ENCODE measurements around the gene NFKB2.

NFKB2 gene

DNA sequence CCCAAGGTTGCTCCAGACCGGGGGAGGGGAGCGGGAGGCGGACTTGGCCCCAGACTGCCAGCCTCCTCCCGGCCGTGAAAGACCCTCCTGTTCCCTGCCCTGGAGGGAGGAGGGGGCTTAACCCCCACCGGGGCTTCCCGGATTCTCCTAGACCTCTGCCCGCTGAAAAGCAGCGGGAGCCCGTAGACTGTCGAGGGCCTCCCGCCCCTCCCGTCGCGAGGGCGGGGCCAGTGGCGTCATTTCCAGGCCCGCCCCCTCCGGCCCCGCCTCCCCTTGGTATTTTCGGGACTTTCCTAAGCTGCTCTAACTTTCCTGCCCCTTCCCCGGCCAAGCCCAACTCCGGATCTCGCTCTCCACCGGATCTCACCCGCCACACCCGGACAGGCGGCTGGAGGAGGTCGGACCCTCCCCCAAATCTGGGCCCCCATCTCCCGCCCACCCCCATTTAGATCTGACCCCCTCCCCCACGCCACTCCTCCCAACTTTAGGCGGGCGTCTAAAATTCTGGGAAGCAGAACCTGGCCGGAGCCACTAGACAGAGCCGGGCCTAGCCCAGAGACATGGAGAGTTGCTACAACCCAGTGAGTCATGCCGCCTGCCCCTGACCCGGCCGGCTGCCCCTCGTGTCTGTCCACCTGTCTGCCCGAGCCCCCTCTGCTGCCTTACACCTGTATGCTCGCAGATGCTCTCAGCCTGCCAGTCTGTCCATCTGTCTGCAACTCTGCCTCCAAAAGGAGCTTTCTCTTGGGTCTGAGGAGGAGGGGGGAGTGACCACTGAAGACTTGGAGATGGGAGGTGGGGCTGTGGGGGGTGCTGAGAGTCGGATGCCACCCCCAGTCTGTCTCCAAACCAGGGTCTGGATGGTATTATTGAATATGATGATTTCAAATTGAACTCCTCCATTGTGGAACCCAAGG lies at the start of gene NFKB2:
Gene NFKB2 (plus strand): TSS at position 306 of the 917 bp plus-strand sequence. CDS start 255 bp downstream, at position 561.
- peak; percentile 83 for DNase-seq

DNA sequence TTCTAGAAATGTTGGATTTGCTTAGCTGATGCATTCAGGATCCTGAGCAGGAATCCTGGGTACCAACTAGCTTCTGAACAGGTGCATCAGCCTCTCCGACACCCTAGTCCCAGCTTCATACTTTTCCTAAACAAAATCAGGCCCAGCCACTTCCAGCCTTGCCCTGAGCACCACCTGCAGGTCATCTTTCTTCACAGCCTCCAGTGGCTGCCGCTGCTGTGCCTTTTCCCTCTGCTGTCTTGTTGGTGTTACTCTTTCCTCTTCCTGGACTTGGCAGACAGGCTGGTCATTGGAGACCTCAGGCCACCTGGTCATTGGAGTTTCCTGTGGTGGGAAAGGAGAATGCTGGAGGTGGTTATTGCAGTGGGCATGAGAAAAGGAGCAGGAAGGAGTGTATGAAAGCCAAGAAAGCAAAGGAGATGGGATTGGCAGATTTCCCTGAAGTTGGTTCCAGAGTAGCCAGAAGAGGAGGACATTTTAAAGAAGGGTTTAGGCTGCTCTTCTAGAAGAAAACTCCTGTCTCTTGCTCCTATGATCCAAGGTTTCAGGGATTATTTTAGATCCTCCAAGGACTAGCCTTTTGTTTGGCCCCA lies 48.2 kb upstream of the NFKB2 start:
- no peak for DNase-seq

DNA sequence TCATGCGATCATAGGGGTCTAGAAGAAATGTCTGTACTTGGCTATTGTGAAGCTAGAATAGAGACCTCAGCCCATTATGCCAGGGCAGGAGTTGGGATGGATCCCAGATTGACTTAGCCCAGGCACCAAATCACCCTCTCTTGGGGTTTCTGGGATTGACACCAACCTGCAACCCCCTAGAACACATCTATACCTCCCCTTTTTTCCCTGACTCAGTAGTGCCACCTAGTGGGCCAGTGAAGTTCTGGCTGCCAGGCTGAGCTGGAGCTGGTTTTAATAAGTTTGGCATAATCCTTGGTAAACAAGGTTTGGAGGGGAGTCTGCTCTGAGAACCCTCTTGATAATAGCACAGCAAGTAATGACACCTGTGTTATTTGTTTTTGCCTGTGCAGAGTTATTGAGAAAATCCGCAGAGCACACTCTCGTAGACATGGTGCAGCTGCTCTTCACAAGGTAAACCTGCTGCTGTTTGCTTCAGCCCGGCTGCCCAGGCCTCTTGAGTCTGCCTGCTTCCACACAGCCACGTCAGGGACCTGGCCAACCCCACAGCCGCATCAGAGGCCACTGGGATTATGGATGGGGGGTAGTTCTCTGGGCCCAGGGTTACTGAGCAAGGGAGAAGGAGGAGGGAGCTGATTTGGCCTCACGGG lies 43.3 kb upstream of the NFKB2 start:
- peak; percentile 65 for DNase-seq

DNA sequence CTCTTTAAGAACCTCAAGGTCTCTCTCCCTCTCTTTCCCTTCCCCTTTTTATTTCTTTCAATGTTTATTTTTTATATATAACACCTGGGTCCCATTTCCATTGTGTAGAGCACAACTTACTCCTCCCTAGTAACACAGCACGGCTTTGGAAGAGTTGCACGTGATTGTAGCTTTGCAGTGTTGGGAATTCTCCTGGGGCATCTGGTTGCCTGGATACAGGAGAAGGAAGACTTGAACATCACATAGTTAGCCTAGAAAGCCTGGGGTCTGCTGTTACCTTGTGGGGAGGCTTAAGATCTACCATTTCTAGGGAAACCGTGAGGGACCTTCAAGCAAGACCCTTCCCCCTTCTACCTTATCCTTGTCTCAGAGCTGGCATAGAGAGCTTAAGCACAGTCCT lies 41.1 kb upstream of the NFKB2 start:
- no peak for DNase-seq

DNA sequence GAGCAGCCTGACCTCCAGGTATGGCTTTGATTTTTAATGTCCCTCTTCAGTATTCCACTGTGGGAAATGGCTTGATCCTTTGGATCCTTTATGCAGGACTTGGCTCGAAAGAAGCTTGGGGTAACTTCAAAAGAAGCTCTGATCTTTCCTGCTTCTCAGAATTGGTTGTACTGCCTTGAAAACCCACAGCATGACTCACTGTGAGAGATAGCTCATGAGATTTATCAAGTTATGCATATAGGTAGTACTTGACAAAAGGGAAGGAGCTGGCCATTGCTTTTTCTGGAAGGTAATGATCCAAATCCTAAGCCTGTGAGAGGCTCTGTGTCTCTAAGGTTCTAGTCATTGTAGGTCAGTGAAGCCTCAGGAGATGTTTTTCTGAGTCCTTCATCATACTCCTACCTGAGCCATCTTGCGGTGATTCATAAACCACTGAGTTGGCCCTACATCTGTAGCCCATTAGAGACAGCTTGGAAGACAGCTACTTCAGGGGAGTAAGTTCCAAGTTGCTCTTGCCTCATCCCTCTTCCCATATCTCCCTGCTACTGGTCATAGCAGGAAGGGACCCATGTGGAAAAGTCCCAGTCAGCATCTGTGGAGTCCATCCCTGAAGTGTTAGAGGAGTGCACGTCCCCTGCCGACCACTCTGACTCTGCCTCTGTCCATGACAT lies 36.7 kb upstream of the NFKB2 start:
- no peak for DNase-seq

DNA sequence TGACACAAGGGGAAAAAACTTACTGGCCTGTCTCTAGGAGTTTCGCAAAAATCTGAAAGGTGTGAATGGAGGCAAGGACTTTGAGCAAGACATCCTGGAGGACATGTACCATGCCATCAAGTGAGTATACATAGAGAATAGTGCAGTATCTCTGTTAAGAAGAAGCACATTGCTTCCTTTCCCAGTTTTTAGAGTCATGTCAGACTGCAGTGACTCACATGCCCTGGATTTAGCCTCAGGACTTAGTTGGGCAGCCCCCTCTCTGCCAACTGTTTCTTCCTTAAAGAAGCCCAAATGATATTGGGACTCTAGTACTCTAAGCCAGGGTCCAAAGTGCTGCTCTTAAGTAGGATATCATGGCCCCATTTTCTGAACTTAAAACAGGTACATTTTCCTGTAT lies 28.1 kb upstream of the NFKB2 start:
- no peak for DNase-seq

DNA sequence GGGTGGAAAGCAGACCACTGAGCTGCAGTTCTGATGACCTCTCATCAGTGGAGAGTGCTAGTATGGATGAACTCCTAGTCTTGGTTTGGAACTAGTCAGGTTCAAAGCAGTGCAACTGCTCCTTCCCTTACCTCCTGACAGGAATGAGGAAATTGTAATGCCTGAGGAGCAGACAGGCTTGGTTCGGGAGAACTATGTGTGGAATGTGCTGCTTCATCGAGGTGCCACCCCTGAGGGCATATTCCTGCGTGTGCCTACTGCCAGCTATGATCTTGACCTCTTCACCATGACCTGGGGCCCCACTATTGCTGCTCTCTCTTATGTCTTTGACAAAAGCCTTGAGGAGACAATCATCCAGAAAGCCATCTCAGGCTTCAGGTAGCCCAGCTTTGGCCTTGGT lies 27.4 kb upstream of the NFKB2 start:
- no peak for DNase-seq

DNA sequence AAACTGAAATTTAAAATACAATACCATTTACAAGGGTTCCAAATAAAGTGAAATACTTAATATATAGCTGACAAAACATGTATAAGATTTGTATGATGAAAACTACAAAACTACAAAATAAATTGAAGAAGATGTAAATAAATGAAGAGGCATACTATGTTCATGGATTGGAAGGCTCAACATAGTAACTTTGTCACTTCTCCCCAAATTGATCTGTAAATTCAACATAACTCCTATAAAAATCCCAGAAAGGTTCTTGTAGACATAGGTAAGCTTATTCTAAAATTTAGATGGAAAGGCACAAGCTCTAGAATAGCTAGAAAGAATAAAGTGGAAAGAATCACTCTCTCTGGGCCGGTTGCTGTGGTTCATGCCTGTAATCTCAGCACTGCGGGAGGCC lies 24.2 kb upstream of the NFKB2 start:
- no peak for DNase-seq

DNA sequence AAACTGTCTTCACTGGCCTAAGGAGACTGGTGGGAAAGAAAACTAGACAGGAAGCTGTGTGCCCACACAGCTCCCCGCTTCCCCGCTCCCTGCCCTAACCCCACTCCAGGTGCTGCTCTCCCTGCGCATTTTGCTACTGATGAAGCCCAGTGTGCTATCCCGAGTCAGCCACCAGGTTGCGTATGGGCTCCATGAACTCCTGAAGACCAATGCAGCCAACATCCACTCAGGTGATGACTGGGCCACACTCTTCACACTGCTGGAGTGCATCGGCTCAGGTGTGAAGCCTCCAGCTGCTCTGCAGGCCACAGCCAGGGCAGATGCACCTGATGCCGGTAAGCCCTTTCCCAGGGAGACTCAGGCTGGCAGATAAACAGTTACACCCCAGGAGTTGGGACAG lies 20.3 kb upstream of the NFKB2 start:
- DNase-seq = no peak

DNA sequence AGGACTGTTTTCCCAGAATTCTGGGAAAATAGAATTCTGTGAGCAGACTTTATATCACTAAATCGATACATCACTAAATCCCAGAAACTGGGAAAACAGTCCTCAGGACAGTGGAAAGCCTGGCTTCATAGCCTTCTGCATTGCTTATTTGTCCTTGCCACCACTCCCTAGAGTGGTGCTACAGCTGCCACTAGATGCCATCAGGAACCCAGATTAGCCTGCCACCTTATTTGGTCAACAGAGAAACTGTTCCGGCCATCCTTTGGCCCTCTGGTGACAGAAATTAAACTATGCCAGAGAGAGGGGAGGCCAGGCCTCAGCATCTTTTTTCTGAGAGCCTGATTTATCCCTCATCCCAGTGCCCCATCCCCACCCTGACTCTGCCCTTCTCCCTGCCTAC lies 19.6 kb upstream of the NFKB2 start:
- no peak for DNase-seq

DNA sequence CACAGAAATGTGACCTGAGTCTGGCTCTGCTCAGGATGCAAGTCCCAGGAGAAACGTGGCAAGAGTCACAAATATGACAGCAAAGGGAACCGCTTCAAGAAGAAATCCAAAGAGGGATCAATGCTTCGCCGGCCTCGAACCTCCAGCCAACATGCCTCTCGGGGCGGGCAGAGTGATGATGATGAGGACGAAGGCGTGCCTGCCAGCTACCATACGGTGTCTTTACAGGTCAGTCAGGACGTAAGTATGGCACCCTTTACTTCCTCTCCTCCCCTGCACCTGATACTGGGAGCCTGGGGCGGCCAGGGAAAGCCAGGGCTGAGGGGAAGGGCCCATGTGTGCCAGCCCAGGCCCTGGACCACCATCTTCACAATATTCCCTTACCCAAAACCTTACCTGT lies 18.6 kb upstream of the NFKB2 start:
- no peak for DNase-seq

DNA sequence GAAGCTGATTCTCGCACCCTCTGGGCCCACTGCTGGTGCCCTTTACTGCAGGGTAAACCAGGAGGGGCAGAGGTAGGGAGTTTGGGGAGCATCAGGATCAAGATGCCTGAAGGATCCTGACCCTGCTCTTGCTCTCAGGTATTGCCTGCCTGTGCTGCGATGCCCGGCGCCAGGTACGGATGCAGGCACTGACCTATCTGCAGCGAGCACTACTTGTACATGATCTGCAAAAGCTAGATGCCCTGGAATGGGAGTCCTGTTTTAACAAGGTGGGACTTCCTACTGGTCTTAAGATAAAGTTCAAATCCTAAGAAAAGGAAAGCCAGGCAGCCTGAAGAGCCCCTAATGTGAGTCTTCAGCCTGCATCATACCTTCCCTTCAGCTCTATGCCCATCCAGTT lies 16.1 kb upstream of the NFKB2 start:
- DNase-seq = no peak

DNA sequence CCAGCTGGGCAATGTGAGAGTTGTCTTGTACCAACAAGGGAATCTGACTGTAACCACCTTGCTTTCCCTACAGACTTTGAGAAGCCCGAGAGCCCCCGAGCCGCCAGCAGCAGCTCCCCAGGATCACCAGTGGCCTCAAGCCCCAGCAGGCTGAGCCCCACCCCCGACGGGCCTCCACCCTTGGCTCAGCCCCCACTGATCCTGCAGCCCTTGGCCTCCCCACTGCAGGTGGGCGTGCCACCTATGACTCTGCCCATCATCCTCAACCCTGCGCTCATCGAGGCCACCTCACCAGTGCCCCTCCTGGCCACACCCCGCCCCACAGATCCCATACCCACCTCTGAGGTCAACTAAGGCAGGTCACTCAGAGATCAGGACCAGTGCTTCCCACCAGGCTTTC lies 13.5 kb upstream of the NFKB2 start:
- DNase-seq = no peak

DNA sequence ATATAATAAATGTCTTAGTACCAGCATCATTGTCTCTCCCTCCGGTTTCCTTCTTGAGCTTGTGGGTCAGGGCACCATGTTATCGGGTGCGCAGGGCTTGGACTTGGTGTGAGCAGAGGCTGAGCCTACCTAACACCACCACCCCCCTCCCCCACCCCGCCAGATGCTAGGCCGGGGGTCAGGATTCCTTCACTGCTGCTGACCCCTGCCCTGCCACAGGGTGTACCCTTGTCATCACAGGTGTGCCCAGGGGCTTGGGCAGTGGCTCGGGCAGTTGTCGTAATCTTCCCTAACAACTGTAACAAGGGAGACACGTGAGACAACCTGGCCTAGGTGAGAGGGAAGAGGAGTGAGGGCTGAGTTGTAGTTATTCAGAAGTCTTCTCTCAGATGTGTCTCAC lies 12.6 kb upstream of the NFKB2 start:
- DNase-seq = no peak

DNA sequence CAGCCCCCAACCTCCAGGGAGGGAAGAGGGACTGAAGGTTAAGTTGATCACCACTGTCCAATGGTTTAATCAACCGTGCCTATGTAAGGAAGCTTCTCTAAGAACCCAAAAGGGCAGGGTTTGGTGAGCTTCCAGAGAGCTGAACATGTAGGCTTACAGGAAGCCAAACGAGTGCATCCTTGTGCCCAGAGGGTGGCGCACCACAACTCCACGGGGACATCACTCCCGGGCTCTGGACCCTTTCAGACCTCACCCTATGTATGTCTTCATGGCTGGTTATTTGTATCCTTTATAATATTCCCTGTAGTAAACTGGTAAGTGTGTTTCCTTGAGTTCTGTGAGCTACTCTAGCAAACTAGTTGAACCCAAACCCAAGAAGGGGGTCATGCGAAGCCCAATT lies 11.5 kb upstream of the NFKB2 start:
- no peak for DNase-seq

DNA sequence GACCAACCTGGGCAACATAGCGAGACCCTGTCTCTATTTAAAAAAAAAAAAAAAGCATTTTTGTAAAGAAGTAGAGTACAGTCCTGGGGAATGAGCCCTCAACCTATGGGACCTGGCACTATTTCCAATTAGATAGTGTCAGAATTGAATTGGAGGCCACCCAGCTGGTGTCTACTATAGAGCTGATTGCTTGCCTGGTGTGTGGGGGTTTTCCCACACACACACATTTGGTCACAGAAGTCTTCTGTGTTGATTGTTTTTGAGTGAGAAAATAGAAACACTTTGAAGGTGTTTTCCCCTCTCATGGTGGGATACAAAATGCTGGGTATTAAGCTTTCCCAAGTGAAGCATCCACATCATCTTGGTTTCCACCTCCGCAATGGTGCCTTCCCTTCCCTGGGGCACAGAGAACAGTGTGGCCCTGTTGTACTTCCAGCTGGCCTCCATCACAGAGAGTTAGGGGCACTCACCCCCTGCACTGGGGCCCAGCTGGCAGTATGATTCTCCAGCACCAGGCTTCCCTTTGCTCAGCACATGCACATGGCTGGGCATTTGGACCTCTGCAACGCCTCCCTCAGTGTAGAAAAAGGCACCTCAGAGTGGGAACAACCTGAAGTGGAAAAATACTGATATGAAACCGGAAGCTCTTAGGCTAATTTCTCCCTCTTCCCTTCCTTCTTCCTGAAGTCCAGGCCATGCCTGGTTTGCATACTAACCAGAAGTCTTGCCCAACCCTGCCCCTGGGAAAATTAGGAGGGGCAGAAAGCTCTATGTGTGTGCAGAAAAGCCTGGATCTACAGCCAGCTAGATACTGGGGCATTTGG lies 10.7 kb upstream of the NFKB2 start:
- DNase-seq = no peak

DNA sequence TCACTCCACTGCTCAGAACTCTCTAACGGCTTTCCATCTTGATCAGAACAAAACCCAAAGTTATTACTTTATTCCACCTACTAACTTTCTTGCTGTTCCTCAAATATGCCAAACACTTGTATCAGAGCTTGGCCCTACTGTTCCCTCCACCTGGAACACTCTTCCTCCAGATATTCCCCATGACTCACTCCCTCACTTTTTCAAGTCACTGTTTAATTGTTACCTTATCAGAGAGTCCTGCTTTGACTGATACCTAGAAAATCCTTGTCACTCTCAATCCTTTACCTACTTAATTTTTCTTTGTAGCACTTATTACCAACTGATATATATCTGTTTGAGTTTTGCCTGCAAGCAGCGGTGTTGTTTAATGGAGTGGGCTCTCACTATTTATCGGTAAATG lies 5.6 kb upstream of the NFKB2 start:
- DNase-seq = no peak

DNA sequence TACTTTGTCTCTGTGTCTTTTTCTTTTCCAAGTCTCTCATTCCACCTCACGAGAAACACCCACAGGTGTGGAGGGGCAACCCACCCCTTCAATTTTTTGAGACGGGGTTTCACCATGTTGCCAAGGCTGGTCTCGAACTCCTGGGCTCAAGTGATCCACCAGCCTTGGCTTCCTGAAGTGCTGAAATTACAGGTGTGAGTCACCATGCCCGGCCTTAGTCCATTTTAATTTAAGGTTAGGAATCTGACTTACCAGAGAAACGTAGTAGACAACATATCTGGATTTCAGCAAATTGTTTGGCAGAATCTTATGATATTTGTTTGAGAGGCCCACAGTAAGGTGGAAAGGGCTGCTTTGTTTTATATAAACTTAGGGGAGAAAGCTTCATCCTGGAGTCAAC lies 3.2 kb upstream of the NFKB2 start:
- DNase-seq = no peak

DNA sequence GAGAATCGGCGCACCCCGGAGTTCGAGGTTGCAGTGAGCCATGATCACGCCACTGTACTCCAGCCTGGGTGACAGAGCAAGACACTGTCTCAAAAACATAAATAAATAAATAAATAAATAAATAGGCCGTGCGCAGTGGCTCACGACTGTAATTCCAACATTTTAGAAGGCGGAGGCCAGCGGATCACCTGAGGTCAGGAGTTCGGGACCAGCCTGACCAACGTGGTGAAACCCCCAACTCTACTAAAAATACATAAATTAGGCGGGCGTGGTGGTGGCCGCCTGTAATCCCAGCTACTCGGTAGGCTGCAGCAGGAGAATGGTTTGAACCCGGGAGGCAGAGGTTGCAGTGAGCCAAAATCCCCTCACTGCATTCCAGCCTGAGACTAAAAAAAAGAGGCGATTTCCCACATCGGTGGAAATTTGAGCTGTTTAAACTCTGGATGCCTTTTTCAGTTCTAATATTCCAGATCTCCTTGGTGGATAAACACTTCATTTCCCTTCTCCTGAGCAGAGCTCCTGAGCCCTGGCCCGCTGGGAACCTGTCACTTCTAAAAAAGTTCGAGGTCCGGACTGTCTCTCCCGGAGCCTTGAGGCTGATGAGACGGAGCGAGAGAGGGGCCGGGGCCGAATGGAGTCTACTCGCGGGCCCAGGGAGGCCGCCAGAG lies 2.0 kb upstream of the NFKB2 start:
- DNase-seq = no peak

DNA sequence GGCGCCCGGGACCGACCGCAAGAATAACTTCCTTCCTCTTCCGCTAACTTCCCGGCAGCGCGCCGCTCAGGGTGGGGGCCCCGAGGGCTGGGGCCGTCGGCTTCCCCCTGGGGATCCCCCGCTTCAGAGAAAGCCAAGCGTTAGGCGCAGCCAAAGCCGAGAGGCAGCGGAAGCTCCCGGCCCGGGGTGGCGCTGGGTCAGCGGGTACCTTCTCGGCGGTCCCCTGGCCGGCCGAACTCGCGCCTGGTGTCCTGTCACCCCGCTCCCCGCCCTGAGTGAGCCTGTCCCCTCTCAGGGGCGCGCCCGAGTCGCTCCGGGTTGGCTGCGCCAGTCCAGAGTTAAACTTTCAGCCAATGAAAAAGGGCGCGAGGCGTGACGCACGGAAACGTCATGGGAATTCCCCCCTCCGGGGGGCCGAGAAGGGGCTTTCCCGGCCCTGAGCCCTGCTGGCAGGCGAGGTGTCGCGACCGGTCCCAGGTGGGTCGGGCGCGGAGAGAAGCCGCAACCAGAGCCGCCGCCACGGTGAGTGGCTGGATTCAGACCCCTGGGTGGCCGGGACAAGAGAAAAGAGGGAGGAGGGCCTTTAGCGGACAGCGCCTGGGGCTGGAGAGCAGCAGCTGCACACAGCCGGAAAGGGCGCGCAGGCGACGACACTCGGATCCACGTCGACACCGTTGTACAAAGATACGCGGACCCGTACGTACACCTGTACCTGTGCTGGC lies 1.3 kb upstream of the NFKB2 start:
- peak; percentile 97 for DNase-seq

DNA sequence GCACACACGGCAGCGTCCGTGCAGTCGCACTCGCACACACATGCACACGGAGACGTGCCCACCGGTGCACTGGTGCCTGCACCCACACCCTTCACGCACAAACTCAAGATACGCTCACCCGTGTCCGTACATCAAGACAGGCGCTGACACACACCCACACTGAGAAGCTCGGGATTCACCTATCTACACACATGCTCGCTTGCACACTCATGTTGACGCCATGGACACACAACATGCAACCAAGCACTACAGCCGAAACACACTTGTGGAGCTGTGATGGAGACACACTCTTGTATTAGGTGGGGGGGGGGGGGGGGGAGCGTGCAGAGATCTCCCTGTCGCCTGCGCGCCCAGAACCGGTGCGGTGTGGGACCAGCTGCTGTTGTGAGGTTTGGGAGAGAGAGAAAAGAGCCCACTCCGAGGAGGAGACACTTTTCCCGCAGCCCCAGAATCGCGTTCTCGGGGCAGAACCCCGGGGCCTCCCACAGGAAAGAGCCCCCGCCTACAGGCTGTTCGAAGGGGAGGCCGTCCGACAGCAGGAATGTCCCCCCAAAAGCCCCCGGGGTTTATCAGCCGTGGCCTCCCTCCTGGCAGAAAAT lies 605 bp upstream of the NFKB2 start:
- peak; percentile 74 for DNase-seq

Measured in stimulated activated naive CD4-positive, alpha-beta T cell treated with Interleukin-2 at 50 U/mL for 16 hours (primary cell).